GM12864 (cell line): Measurements from ENCODE around the gene HS1BP3.

Experiments
- DNase-seq: peaks from one replicate; pipeline ENCODE4 v3.0.0-alpha.2; 2011; ENCODE audit warnings: low read depth
- H3K4me3 ChIP-seq: 2 replicates; pipeline ENCODE4 v1.5.1; 2011; ENCODE audit warnings: mild to moderate bottlenecking, low read depth, low read length, control low read depth
- CTCF ChIP-seq: IDR thresholded peaks from 2 replicates; pipeline ENCODE4 v1.5.1; 2011; ENCODE audit warnings: low read depth, mild to moderate bottlenecking, moderate library complexity, low read length, control low read depth, inconsistent platforms; ENCODE audit errors: missing control alignments

HS1BP3 gene

DNA sequence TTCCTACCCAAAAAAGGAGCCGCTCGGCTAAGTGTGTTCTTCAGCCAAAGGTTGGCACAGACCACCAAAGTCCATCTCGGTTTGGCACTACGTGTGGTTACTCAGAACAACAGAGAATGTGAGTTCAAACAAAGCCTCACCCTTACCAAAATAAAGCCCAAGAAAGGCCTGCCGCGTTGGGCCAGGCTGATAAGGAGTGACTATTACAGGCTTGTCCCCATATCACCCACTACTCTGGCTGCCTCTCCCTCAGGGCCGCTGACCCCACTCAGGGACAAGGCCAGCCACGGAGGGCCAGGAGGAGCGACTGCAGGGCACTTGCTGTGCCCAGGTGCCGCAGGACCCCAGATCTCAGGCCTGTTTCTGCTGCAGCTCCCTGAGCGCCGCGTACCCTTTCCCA is 13.8 kb downstream of the HS1BP3 start:
- TF ChIP-seq CTCF, result no peak
- H3K4me3 ChIP-seq, result no peak overlapping the region
- DNase-seq, result no peak

GRCh38 chr2:20635675-20636584 is 15.0 kb downstream of the HS1BP3 start:
- peak; percentile 92 for TF ChIP-seq CTCF
- no peak for DNase-seq
- no peak overlapping the region for H3K4me3 ChIP-seq

GRCh38 chr2:20635113-20635510 is 15.8 kb downstream of the HS1BP3 start:
- no peak for DNase-seq
- H3K4me3 ChIP-seq, result no peak overlapping the region
- TF ChIP-seq CTCF, result no peak

- H3K4me3 ChIP-seq, result no peak overlapping the region
- no peak for TF ChIP-seq CTCF
- DNase-seq, result no peak
These were observed 16.3 kb downstream of the HS1BP3 start for GRCh38 chr2:20634507-20635112.

- no peak for DNase-seq
- no peak overlapping the region for H3K4me3 ChIP-seq
- no peak for TF ChIP-seq CTCF
These were observed 16.9 kb downstream of the HS1BP3 start for GRCh38 chr2:20633794-20634506.

DNA sequence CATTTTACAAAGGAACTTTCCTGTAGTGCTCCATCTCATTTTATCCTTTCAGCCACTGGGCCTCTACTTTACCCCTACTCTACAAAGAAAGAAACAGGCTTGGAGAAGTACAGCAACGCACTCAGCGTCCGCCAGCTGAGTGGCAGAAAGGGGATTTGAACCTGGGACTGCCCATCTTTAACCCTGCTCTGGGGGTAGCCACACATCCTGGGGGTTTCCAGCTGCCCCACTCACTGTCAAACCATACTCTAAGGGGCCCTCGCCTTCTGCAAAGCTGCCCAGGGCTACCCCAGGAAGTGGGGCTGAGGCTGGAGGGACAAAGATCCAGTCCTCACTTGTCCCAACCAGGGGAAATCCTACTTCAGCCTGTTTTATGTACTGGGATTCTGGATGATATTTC is 17.9 kb downstream of the HS1BP3 start:
- DNase-seq, result no peak
- no peak for TF ChIP-seq CTCF
- H3K4me3 ChIP-seq, result no peak overlapping the region
